GM21576 (cell line): Measurements from ENCODE around the gene KCNMB1.

Experiments
- ATAC-seq: cut with Tn5 transposase; IDR thresholded peaks from one replicate; pipeline ENCODE4 v1.9.1; 2021; ENCODE audit warnings: mild to moderate bottlenecking, moderate library complexity; ENCODE audit not compliant: unreplicated experiment

Gene KCNMB1

DNA sequence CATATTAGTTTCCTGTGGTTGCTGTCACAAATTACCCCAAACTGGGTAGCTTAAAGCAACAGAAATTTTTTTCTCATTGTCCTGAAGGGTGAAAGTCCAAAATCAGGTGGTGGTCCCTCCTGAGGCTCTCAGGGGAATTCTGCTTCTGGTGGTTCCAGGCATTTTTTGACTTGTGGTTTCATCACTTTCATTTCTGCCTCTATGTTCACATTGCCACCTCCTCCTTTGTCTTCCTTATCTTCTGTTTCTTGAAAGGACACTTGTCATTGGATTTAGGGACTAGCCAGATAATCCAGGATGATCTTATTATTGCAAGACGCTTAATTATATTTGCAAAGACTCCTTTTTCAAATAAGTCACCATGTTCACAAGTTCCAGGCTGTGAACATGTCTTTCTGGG is 43.2 kb downstream of the KCNMB1 start:
- ATAC-seq, result no peak

DNA sequence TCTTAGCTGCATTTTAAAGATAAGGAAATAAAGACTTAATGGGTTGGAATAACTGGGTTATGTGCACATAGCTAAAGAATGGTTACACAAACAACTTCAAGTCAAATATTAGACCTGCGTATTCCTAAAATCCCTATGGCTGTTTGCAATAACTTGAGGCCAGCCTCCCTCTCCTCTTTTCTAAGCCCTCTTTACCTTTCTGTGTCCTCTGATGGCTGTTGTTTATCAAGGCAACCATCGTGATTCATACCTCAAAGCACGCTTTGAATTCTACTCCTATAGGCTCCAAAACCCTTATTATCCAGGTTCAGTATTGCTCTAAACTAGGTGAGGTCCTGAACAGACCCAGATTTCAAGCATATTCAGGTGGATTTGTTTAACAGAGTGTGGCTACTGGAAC is 46.0 kb downstream of the KCNMB1 start:
- ATAC-seq, result no peak

- ATAC-seq, result no peak
Observed at GRCh38 chr5:170342153-170342725, 46.9 kb downstream of the KCNMB1 start.

DNA sequence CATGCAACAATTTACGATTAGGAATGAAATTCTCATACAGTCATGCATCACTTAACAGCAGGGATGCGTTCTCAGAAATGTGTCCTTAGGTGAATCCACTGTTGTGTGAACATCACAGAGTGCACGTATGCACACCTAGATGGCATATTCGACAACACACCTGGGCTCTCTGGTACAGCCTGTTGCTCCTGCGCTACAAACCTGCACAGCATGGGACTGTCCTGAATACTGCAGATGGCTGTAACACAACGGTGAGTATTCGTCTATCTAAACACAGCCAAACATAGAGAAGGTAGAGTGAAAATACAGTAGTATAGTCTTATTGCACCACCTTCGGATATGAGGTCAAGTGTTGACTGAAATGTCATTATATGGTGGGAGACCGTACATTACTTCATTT is 47.6 kb downstream of the KCNMB1 start:
- ATAC-seq, result no peak

GRCh38 chr5:170339780-170340167 is 49.4 kb downstream of the KCNMB1 start:
- ATAC-seq, result no peak

DNA sequence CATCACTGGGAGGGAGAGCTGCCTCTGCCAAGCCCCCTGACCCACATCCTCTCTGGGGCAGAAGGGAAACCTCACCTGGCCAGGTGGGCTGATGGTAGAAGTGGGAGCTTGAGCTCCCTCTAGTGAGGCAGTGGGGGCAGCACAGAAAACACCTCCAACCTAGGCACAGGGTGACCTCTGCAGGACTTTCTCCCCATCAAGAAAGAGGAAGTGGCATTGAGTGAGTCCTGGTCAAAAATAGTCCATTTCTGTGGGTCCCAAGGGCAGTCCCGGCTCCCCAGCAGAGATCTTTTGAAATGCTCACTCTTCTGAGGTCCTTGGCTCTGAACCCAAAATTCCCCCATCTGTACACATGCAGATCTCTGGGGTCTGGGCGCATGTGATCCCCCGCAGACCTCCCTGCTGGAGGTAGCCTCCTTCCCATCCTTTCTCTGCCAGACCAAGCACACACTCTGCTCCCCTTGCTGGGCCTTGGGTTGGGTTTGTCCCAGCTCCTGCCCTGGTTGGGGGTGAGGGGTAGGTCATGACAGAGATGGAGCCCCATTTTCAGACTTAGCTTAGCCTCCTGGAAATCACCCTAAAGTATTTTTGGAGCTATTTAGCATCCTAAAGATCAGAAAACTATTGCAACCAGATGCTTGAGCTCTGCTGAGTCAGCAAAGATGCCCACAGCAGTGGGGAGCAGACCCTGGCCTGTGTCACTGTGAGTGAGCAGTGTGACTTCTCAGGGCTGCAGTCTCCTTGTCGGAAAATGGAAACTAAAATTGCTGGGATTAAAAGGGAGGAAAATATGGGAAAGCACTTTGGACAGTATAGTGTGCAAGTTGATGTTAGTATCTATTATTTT is 50.0 kb downstream of the KCNMB1 start:
- ATAC-seq, result peak; percentile 93

DNA sequence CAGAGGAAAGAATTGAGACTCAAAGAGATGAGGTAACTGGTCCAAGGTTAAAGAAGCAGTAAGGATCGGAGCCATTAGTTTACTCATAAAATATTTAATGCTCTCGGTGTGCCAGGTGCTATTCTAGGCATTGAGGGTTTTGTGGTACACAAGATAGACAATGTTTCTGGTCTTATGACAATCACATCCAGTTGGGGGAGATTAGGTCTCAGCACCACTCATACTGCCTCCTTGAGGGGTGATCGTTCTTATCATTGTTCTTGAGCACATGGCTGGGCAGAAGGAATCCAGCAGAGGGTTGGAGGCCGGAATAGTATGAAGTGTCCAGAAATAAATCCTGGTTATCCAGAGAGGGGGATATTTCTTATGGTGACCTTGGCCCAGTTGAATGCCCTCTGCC is 50.9 kb downstream of the KCNMB1 start:
- ATAC-seq, result no peak

GRCh38 chr5:170337045-170337733 is 52.0 kb downstream of the KCNMB1 start:
- ATAC-seq, result no peak

- ATAC-seq, result no peak
Observed at GRCh38 chr5:170336065-170336464, 53.1 kb downstream of the KCNMB1 start.

DNA sequence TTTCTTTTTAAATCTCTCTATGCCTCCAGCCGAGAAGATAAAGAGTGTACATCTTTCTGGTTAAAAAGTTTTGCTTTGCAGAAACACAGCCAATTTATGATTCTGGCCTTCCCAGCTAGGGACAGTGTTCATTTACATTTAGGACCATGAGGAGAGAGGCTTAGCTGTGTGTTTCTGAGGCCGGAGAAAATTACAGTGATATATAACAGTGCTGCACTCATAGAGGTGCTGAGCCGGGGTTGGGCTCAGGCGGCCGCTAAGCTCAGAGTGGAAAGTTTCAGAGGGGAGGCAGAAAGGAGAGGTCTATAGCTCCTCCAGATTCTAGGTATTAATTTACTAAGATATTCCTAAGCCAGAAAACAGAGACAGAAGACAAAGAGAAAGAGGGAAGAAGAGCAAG is 54.5 kb downstream of the KCNMB1 start:
- no peak for ATAC-seq

DNA sequence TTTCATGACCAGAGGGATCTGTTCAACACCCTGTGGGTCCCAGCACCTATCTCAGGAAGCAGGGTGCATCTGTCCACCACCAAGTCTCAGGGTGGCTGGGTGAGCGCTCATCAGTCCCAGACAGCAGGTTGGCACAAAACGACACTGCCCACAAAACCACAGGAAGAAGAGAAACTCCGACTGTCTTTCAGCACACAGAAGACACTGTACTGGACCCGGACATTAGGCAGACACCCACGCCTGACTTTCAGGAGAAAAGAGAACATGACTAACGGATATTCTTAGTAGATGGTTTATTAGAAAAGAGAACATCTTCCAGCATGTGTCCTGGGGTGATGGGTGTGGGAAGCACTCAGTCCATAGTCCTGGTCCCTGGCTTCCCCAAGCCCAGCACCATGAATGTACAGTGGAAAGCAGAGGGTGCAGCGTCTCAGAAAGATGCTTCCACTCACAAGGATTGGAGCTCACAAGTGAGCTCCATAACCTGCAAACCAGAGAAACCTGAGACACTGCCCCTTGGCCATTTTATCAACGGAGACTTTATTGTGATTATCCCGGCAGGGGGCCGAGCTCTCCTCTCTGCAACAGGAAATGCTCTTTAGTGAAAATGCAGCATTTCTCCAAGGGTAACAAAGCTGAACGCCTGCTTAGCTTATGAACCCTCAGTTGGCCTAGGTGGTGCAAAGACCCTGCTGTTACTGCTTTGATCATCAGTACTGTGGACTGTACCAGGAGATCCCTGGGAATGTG is 55.8 kb downstream of the KCNMB1 start:
- ATAC-seq, result peak; percentile 48

GRCh38 chr5:170332058-170332457 is 57.1 kb downstream of the KCNMB1 start:
- no peak for ATAC-seq

DNA sequence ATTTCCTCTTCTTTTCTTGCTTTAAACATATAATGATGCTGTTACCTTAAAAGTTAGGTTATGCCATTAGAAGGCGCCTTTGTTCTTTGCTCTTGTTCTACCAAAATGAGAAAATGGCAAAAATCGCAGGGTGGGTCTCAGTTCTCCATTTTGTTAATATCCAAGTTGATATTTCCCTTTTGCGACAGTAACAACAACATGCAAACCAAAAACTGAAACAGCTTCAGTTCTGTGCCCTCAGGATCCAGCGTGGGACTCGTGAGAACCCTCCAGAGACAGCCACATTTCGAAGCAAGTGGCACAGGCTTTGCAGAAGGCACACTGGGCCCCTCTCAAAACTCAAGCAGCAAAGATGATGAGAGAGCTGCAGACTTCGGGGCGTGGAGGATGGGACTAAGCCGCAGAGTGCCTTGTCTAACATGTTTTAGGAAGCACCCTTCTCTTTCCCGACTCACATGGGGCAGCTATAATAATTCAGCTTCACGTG is 58.6 kb downstream of the KCNMB1 start:
- ATAC-seq, result no peak

- ATAC-seq, result no peak
Observed at GRCh38 chr5:170329524-170329923, 59.6 kb downstream of the KCNMB1 start.

- no peak for ATAC-seq
Observed at GRCh38 chr5:170327829-170328228, 61.3 kb downstream of the KCNMB1 start.

DNA sequence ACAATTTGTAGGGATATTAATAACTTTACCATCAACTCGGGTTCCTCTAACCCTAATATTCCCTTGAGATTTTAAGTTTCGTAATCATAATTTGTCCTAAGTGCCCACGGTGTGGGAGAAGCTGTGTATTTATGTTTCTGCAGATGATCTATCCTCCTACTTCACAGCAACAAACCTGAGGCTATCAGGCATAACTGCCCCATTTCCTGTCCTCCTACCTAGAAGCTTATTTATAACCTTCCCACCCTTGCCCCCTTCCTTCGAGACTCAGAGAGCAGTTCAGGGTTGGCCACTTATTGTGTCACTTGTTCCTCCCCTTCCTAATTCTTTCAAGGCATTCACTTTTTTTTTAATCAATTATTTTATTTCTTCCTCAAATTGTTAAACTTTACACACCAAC is 62.0 kb downstream of the KCNMB1 start:
- ATAC-seq, result peak; percentile 41
